Measurements from ENCODE around the gene EHMT2. TPM values are rescaled to one million over a fixed set of nuclear protein-coding genes. Genes with fewer than 3 reads are reported as not detected.

The EHMT2 gene
- total RNA-seq, 2 donors from 2014 or later = 24.0 to 26.8 TPM

GRCh38 chr6:31899215-31899614, 1.7 kb upstream of the EHMT2 start:
- intact Hi-C loops (cut with DNase I) = no loop called here

GRCh38 chr6:31898383-31899011, 999 bp upstream of the EHMT2 start:
- no peak for DNase-seq (ENCODE audit: low spot score)
- intact Hi-C loops (cut with DNase I) = no loop called here

More at GRCh38 chr6:31899215-31899614, 1.7 kb upstream of the EHMT2 start:
- DNase-seq (ENCODE audit: low spot score) = no peak

- intact Hi-C loops (cut with DNase I) = no loop called here
- peak; percentile 53 for DNase-seq (ENCODE audit: low spot score)
Observed at GRCh38 chr6:31896856-31897611, 464 bp downstream of the EHMT2 start.

GRCh38 chr6:31896493-31896855, 1.0 kb downstream of the EHMT2 start:
- intact Hi-C loops (cut with DNase I) = no loop called here
- no peak for DNase-seq (ENCODE audit: low spot score)

GRCh38 chr6:31892821-31893220, 4.7 kb downstream of the EHMT2 start:
- no peak for DNase-seq (ENCODE audit: low spot score)
- intact Hi-C loops (cut with DNase I) = no loop called here

GRCh38 chr6:31889331-31889972, 8.0 kb downstream of the EHMT2 start:
- no peak for DNase-seq (ENCODE audit: low spot score)
- intact Hi-C loops (cut with DNase I) = no loop called here

- intact Hi-C loops (cut with DNase I) = no loop called here
- no peak for DNase-seq (ENCODE audit: low spot score)
Observed at GRCh38 chr6:31888276-31889258, 8.9 kb downstream of the EHMT2 start.

- intact Hi-C loops (cut with DNase I) = no loop called here
- DNase-seq (ENCODE audit: low spot score) = no peak
Observed at GRCh38 chr6:31887173-31888007, 10.1 kb downstream of the EHMT2 start.

- no peak for DNase-seq (ENCODE audit: low spot score)
- intact Hi-C loops (cut with DNase I) = no loop called here
Observed at GRCh38 chr6:31886541-31886991, 10.9 kb downstream of the EHMT2 start.

- intact Hi-C loops (cut with DNase I) = no loop called here
- no peak for DNase-seq (ENCODE audit: low spot score)
Observed at GRCh38 chr6:31884528-31885035, 12.9 kb downstream of the EHMT2 start.

GRCh38 chr6:31883676-31884075, 13.8 kb downstream of the EHMT2 start:
- no peak for DNase-seq (ENCODE audit: low spot score)
- intact Hi-C loops (cut with DNase I) = no loop called here

GRCh38 chr6:31882344-31882743, 15.2 kb downstream of the EHMT2 start:
- no peak for DNase-seq (ENCODE audit: low spot score)

GRCh38 chr6:31881136-31881859, 16.2 kb downstream of the EHMT2 start:
- intact Hi-C loops (cut with DNase I) = no loop called here
- DNase-seq (ENCODE audit: low spot score) = no peak

More at GRCh38 chr6:31882344-31882743, 15.2 kb downstream of the EHMT2 start:
- intact Hi-C loops (cut with DNase I) = no loop called here

- intact Hi-C loops (cut with DNase I) = no loop called here
- no peak for DNase-seq (ENCODE audit: low spot score)
Observed at GRCh38 chr6:31880616-31881015, 16.9 kb downstream of the EHMT2 start.

GRCh38 chr6:31879901-31880300, 17.6 kb downstream of the EHMT2 start:
- intact Hi-C loops (cut with DNase I) = no loop called here

GRCh38 chr6:31879143-31879542, 18.4 kb downstream of the EHMT2 start:
- intact Hi-C loops (cut with DNase I) = no loop called here
- DNase-seq (ENCODE audit: low spot score) = no peak

More at GRCh38 chr6:31879901-31880300, 17.6 kb downstream of the EHMT2 start:
- DNase-seq (ENCODE audit: low spot score) = no peak

- no peak for DNase-seq (ENCODE audit: low spot score)
- intact Hi-C loops (cut with DNase I) = no loop called here
Observed at GRCh38 chr6:31878726-31879125, 18.8 kb downstream of the EHMT2 start, which contains the start of gene SLC44A4. SLC44A4 (minus strand) TSS chr6:31878997; CDS start chr6:31878980, 17 bp downstream.

Measured in posterior vena cava (tissue), 2 donors.